Measurements from ENCODE around the gene ZBTB11.
A peak's percentile ranks its signal among the peaks of the same experiment; 100 is the strongest.
"Not testable (repeated sequence)": the region's sequence is repeated elsewhere in the genome, so short reads cannot be mapped to it uniquely, and the experiment has no call there.

Gene ZBTB11

DNA sequence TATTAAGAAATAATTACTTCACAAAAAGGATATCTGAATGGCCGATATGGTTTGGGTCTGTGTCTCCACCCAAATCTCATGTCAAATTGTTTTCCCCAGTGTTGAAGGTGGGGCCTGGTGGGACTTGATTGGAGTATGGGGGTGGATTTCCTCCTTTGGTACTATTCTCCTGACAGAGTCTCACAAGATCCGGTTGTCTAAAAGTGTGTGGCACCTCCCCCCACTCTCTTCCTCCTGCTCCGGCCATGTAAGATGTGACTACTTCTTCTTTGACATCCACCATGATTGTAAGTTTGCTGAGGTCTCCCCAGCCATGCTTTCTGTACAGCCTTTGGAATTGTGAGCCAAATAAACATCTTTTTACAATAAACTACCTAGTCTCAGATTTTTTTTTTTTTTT is 34.5 kb downstream of the ZBTB11 start:
- no peak for TF ChIP-seq CTCF (conservative IDR thresholded peaks at IDR 0.05; ENCODE audit: low read depth, low read length)
- H3K4me3 ChIP-seq (ENCODE audit: low read length), result no peak overlapping the region
- no peak for DNase-seq (ENCODE audit: low read depth)

GRCh38 chr3:101641397-101642115 is 35.4 kb downstream of the ZBTB11 start:
- H3K4me3 ChIP-seq (ENCODE audit: low read length); DNase-seq (ENCODE audit: low read depth): not testable (repeated sequence)

DNA sequence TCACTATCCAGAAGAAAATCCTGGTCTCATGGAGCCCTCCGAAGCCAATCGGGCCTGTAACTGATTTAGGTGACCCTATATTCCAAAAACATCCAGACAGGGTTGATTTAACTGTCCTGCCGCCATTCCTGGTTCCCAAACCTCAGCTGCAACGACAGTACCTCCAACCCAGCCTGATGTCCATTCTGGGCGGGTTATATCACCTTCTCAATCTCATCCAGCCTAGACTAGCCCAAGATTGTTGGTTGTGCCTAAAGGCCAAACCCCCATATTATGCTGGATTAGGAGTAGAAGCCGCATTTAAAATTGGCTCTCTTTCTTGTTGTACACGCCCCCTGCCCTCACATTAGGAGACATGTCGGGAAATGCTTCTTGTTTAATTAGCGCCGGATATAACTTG is 36.7 kb downstream of the ZBTB11 start:
- DNase-seq (ENCODE audit: low read depth), result no peak
- H3K4me3 ChIP-seq (ENCODE audit: low read length), result no peak overlapping the region
- no peak for TF ChIP-seq CTCF (conservative IDR thresholded peaks at IDR 0.05; ENCODE audit: low read depth, low read length)

DNA sequence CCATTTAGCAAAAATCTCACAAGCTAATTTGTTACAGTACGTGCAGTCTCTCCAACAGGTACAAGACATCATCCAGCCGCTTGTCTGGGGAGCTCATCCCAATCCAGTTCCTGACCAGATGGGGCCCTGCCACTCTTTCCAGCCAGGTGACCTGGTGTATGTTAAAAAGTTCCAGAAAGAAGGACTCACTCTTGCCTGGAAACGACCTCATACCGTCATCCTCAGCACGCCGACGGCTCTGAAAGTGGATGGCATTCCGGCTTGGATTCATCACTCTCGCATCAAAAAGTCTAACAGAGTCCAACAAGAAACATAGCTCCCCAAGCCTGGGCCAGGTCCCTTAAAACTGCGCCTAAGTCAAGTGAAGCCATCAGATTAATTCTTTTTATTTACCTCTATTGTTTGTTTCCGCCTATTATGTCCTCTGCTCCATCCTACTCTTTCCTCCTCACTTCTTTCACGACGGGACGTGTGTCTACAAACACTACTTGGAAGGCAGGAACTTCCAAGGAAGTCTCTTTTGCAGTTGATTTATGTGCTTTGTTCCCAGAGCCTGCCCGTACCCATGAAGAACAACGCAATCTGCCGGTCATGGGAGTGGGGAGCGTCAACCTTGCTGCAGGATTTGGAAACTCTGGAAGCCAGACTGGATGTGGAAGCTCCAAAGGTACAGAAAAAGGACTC is 37.5 kb downstream of the ZBTB11 start:
- no peak for TF ChIP-seq CTCF (conservative IDR thresholded peaks at IDR 0.05; ENCODE audit: low read depth, low read length)
- DNase-seq (ENCODE audit: low read depth), result no peak
- H3K4me3 ChIP-seq (ENCODE audit: low read length), result no peak overlapping the region

GRCh38 chr3:101638261-101638745 is 38.6 kb downstream of the ZBTB11 start:
- DNase-seq (ENCODE audit: low read depth), result no peak
- no peak overlapping the region for H3K4me3 ChIP-seq (ENCODE audit: low read length)
- peak; percentile 20 for TF ChIP-seq CTCF (conservative IDR thresholded peaks at IDR 0.05; ENCODE audit: low read depth, low read length)

DNA sequence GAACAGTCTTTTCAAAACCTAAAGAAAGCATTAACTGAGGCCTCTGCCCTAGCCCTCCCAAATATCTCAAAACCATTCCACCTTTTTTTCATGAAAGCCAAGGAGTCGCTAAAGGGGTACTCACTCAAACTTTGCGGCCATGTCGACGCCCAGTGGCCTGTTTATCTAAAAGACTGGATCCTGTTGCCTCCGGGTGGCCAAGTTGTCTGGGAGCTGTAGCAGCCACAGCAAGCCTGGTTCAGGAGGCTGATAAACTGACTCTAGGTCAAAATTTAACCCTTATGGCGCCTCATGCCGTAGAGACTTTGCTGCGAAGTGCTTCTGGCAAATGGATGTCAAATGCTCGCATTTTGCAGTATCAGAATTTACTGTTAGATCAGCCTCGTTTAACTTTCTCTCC is 39.5 kb downstream of the ZBTB11 start:
- DNase-seq (ENCODE audit: low read depth), result no peak
- H3K4me3 ChIP-seq (ENCODE audit: low read length), result no peak overlapping the region
- TF ChIP-seq CTCF (conservative IDR thresholded peaks at IDR 0.05; ENCODE audit: low read depth, low read length), result no peak

DNA sequence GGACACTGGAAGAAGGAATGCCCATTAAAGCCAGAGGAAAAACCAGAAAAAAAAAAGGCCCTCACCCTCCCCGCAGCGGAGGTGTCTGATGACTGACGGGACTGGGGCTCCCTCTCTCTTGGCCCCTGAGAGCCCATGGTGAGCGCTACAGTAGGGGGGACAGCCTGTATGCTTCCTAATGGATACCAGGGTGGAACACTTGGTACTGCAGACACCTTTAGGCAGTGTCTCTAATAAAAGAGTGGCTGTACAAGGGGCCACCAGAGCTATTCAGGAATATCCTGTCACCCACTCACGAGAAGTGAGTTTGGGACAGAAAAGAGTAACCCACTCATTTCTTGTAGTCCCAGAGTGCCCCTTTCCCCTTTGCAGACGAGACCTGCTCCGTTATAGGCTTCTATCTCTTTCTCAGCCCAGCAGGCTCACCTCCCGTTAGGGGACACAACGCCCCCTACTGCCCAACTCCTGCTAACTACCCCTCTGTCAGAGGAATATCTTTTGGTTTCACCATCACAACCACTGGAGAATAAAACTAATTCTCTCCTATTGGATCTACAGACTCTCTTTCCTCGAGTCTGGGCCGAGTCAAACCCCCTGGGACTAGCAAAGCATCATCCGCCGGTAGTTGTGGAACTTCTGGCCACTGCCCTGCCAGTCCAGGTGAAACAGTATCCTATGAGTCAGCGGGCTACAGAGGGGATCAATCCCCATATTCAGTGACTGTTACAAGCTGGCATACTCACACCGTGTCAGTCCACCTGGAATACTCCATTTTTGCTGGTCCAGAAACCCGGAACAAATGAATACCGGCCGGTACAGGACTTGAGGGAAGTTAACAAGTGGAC is 40.8 kb downstream of the ZBTB11 start:
- no peak for DNase-seq (ENCODE audit: low read depth)
- TF ChIP-seq CTCF (conservative IDR thresholded peaks at IDR 0.05; ENCODE audit: low read depth, low read length), result peak; percentile 64
- H3K4me3 ChIP-seq (ENCODE audit: low read length), result no peak overlapping the region
